Calu3 (cell line): Measurements from ENCODE around the gene RBPJ. TPM values are rescaled to one million over a fixed set of nuclear protein-coding genes. Genes with fewer than 3 reads are reported as not detected.
A peak's percentile ranks its signal among the peaks of the same experiment; 100 is the strongest.

Experiments used
- BruUV-seq: library from RNA; stranded (reverse); fragments of 400-500 nt; replicated peaks from 2 replicates; lab custom pipeline; 2021; lab: Mats Ljungman, UMichigan
- CTCF ChIA-PET: fragments of 300-600 bp; sonication (Branson Sonifier 250); formaldehyde crosslinking; loops from one replicate; lab custom pipeline; 2022; ENCODE audit warnings: antibody characterized with exemption; lab: Charles Lee
- DNase-seq: peaks from one replicate; pipeline ENCODE4 v3.0.0; 2022
- H3K27ac Mint-ChIP-seq: one replicate; pipeline ENCODE4 v1.8.0; 2022; ENCODE audit warnings: mixed read lengths; ENCODE audit not compliant: unreplicated experiment
- H3K27me3 Mint-ChIP-seq: one replicate; pipeline ENCODE4 v1.8.0; 2022; ENCODE audit warnings: mixed read lengths; ENCODE audit not compliant: unreplicated experiment
- H3K36me3 Mint-ChIP-seq: one replicate; pipeline ENCODE4 v1.8.0; 2022; ENCODE audit warnings: mild to moderate bottlenecking, moderate library complexity, mixed read lengths; ENCODE audit not compliant: insufficient read depth, unreplicated experiment
- H3K4me1 Mint-ChIP-seq: one replicate; pipeline ENCODE4 v1.8.0; 2022; ENCODE audit warnings: mild to moderate bottlenecking, low read depth, mixed read lengths; ENCODE audit not compliant: unreplicated experiment
- H3K4me3 Mint-ChIP-seq: one replicate; pipeline ENCODE4 v1.8.0; 2022; ENCODE audit warnings: mild to moderate bottlenecking, low read depth, moderate library complexity, mixed read lengths; ENCODE audit not compliant: unreplicated experiment
- H3K9me3 Mint-ChIP-seq: one replicate; pipeline ENCODE4 v1.8.0; 2022; ENCODE audit warnings: low read depth, mixed read lengths; ENCODE audit not compliant: unreplicated experiment
- intact Hi-C: fragments of 100-400 bp; cut with micrococcal nuclease; formaldehyde crosslinking; loops from one replicate; pipeline ENCODE4 v1.10.0; 2022; ENCODE audit not compliant: unreplicated experiment
- total RNA-seq: library from RNA; stranded (reverse); gene quantifications from 2 replicates; pipeline ENCODE4 v1.2.3, GENCODE V29; 2022
- TF ChIP-seq, protein P1 (sequence below): fragments of 200-600 bp; IDR thresholded peaks from one replicate; pipeline ENCODE4 v1.8.0; 2022; ENCODE audit warnings: antibody characterized with exemption; ENCODE audit not compliant: unreplicated experiment

The RBPJ gene
- total RNA-seq, 1 experiment from 2014 or later: 56.3 TPM

DNA sequence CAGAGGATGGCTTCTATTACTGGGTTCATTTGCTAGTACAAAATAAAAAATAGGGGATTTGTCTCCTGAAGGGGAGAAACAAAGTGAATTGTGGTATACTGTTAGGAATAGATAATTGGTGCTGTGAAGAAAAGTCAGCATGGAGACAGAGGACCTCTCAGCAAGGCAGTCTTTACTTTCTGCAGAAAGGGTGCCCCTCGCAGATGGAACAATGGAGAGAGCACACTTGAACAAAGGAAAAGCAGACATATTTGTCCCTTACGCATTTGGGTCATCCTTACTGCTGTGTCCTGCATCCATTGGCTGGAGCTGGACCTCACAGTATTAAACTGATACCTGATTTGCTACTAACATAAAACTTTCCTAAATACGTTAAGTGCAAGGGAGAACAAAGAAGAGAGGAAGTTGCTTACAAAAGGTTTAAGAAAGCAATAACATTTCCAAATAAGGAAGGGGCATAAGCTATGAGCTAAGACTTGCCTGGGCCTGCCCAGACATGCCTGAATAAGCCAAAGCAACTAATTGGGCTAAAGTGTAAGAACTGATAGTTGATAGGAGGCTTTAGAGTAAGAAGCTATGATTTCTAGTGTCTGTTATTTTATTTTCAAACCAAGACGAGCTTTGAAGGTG is 85.6 kb downstream of the RBPJ start:
- H3K36me3 Mint-ChIP-seq: peaks cover 4% of the 10 kb centered on the region
- CTCF ChIA-PET: no interaction called here
- H3K4me1 Mint-ChIP-seq: peaks cover 8% of the 10 kb centered on the region
- H3K9me3 Mint-ChIP-seq: peaks cover 5% of the 10 kb centered on the region
- H3K27me3 Mint-ChIP-seq: no peaks in the 10 kb centered on the region
- no peak overlapping the region for H3K27ac Mint-ChIP-seq
- TF ChIP-seq, protein P1, sequence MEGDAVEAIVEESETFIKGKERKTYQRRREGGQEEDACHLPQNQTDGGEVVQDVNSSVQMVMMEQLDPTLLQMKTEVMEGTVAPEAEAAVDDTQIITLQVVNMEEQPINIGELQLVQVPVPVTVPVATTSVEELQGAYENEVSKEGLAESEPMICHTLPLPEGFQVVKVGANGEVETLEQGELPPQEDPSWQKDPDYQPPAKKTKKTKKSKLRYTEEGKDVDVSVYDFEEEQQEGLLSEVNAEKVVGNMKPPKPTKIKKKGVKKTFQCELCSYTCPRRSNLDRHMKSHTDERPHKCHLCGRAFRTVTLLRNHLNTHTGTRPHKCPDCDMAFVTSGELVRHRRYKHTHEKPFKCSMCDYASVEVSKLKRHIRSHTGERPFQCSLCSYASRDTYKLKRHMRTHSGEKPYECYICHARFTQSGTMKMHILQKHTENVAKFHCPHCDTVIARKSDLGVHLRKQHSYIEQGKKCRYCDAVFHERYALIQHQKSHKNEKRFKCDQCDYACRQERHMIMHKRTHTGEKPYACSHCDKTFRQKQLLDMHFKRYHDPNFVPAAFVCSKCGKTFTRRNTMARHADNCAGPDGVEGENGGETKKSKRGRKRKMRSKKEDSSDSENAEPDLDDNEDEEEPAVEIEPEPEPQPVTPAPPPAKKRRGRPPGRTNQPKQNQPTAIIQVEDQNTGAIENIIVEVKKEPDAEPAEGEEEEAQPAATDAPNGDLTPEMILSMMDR: no peak
- BruUV-seq: no TSS peak
- no peak for DNase-seq
- H3K4me3 Mint-ChIP-seq: no peak overlapping the region
- intact Hi-C loops: loop anchor here (5.0 kb wide), 1 partner anchor 64 kb away; no protein-coding TSS in a partner anchor

- intact Hi-C loops: loop anchor here (5.0 kb wide), 1 partner anchor 65 kb away; no protein-coding TSS in a partner anchor
- H3K27me3 Mint-ChIP-seq: no peaks in the 10 kb centered on the region
- CTCF ChIA-PET: interaction anchor here (1.1 kb wide), 1 partner anchor 18 kb away, joined by 8 read pairs; no protein-coding TSS in a partner anchor
- H3K4me1 Mint-ChIP-seq: peaks cover 4% of the 10 kb centered on the region
- no peak overlapping the region for H3K4me3 Mint-ChIP-seq
- TF ChIP-seq, protein P1: no peak
- DNase-seq: no peak
- no peaks in the 10 kb centered on the region for H3K36me3 Mint-ChIP-seq
- BruUV-seq: no TSS peak
- H3K9me3 Mint-ChIP-seq: peaks cover 5% of the 10 kb centered on the region
- H3K27ac Mint-ChIP-seq: no peak overlapping the region
These were observed 86.7 kb downstream of the RBPJ start for GRCh38 chr4:26407476-26407875.

DNA sequence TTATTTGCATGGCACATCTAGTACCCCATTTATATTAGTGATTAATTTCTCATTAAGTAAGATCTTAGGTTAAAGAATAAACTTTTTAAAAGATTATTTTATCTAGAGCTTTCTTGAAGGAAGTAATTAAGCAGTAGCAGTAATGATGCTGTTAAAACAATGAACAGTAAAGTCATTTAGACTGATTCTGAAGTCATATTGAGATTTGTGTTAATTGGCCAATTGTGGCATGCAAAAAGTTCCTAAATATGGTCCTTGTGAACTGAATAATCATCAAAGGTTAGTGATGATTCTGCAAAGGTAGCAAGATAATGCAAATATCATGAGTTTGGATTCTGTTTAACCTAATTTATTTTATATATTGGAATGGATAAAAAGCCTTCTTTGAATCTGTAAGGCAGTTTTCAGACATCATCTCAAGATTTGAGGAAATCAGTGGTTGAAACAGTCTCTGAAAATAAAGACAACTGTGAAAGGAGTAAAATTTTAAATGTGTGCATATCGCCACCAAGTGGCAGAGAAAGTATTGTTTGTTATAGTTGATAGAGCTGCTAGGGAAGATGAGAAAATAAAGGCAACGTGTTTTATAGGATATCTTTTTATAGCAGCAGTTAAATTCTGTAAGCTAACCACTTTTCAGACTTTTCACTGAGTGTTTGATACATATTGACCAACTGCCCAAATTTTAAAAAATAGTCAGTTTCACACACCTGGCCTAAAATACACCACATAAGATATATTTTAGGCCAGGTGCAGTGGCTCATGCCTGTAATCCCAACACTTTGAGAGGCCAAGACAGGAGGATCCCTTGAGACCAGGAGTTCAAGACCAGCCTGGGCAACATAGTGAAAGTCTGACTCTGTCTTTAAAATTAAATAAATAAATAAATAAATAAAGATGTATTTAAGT is 89.8 kb downstream of the RBPJ start:
- Mint-ChIP-seq H3K27ac (no peak overlapping the region), H3K36me3 (peaks cover 3% of the 10 kb centered on the region), H3K4me3 (no peak overlapping the region), H3K27me3 (no peaks in the 10 kb centered on the region), H3K9me3 (peaks cover 5% of the 10 kb centered on the region), H3K4me1 (no peaks in the 10 kb centered on the region)
- CTCF ChIA-PET: interaction anchor here (0.7 to 2.5 kb wide), 7 partner anchors 75 to 422 kb away, joined by 3 to 14 read pairs (median 3); no protein-coding TSS in a partner anchor
- TF ChIP-seq, protein P1: peak; percentile 46
- intact Hi-C loops: loop anchor here (1.0 to 5.0 kb wide), 4 partner anchors 80 to 423 kb away; no protein-coding TSS in a partner anchor
- DNase-seq: peak; percentile 20
- BruUV-seq: no TSS peak
